Fibroblast of mammary gland (primary cell): ENCODE measurements around the gene SPACDR.

Source experiments
- DNase-seq: peaks from one replicate; pipeline ENCODE4 v3.0.0-alpha.2; 2010; ENCODE audit warnings: low read depth
- H3K4me3 ChIP-seq: 2 replicates; pipeline ENCODE4 v1.5.1; 2011; ENCODE audit warnings: low read depth, mild to moderate bottlenecking, low read length, moderate library complexity; ENCODE audit not compliant: control insufficient read depth
- TF ChIP-seq, protein P1 (sequence below): conservative IDR thresholded peaks from 2 replicates; pipeline ENCODE4 v1.5.1; 2011; ENCODE audit warnings: low read depth, low read length, inconsistent platforms; ENCODE audit not compliant: control insufficient read depth, insufficient read depth

SPACDR gene

DNA sequence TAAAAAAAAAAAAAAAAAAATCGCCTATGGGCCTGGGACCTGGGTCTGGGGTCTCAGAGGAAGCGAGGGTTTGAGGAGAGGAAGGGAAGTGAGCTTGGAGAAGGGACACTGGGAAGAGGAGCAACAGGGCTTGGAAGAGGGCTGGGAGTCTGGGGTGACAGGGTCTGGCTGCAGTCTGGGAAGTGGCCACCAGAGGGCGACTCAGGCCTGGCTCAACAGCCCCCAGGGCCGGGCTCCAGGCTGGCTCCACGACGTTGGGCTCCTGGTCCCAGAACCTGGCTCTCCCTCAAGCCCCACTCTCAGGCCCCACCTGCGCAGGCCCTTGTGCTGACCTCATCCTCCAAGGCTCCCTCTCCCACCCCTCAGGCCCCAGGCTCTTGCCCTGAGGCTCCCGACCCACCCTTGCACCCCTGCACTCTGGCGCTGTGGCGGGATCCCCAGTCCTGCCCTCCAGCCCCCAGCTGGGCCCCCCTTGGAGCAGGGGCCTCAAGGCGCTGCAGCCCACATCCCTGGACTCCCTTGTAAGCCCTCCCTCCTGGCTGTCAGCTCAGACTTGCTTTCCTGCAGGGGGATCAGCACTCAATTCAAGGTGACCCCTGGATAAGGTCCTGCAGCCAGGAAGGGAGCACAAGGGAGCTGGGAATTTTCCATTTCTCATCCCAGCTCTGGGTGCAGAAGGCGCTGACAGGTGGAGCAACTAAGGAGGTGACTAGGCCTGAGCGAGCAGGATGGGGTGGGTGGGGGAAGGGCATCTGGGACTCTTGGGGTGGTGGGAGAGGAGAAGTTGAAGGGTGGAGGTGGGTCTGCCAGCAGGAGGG, 5.4 kb upstream of the SPACDR start:
- H3K4me3 ChIP-seq = no peak overlapping the region
- TF ChIP-seq, protein P1, sequence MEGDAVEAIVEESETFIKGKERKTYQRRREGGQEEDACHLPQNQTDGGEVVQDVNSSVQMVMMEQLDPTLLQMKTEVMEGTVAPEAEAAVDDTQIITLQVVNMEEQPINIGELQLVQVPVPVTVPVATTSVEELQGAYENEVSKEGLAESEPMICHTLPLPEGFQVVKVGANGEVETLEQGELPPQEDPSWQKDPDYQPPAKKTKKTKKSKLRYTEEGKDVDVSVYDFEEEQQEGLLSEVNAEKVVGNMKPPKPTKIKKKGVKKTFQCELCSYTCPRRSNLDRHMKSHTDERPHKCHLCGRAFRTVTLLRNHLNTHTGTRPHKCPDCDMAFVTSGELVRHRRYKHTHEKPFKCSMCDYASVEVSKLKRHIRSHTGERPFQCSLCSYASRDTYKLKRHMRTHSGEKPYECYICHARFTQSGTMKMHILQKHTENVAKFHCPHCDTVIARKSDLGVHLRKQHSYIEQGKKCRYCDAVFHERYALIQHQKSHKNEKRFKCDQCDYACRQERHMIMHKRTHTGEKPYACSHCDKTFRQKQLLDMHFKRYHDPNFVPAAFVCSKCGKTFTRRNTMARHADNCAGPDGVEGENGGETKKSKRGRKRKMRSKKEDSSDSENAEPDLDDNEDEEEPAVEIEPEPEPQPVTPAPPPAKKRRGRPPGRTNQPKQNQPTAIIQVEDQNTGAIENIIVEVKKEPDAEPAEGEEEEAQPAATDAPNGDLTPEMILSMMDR = peak; percentile 87
- DNase-seq = peak; percentile 68

DNA sequence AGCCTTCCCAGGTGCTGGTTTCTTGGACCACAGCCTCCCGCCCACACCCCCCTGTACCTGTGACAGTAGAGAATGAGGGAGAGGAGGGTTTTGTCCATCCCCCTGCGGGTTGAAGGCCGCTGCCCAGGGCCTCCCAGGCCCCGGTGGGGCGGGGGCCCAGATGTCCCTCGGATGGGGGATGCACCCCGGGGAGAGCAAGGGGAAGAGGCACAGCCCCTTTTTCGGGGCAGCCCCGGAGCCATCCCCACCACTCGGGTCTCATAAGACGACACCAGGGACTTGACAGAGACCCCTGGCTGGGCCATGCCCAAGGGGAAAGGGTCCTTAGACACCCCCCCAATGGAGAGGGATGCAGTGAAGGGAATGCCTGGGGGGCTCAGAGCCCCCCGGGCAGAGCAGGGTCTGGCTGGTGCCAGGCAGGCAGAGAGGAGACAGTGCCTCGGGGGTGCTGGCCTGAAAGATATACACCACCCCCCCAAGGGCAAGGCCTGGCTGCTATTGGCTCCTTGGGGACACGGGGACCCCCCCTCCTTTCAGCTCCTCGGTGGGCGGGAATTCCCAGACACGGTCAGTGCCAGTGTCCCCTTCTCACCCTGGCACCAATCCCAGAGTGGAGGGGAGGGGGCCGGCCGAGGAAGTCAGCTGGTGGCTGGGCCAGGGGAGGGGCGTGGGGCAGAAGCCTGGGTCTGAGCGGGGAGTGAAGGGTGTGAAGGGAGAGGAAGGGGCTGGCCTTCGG, 3.7 kb upstream of the SPACDR start:
- TF ChIP-seq, protein P1 = no peak
- no peak for DNase-seq
- no peak overlapping the region for H3K4me3 ChIP-seq

DNA sequence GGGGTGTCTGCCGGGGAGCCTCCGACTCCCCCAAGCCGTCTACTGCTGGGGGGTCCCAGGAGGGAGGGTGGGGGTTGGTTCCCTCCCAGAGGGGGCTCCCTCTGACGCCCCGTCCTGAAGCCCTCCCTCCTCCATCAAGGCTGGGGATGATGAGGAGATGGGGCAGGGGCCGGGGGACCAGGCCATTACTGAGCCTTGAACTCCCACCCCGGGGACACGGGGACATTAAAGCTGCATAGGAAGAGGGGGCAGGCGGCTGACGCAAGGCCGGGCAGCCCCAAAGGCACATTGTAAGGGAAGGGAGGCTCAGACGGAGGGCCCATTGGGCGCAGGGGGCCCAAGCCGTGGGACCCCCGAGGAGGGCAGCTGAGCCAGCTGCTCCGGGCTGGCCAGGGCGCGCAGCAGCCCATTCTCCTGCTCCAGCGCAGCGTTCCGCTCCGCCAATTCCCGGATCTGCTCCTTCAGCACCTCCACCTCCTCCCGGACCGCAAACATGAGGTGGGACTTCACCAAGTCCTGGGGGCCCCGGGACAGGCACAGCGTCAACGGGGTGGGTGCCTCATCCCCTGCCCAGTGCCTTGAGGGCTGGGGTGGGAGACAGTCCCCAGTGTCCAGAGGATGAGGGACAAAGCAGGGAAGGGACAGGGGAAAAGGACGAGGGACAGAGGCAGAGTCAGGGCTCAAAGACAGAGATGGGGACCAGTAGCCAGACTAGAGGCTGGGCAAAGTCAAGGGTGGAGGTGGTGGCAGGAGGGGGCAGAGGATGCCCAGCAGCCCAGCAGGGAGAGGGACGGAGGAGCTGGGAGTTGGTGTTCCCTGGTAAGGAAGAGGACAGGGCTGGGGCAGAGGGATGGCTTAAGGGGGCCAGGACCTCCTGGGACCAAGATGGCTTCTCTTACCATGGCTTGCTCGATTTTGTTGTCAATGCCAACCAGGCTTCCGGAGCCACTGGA, 2.9 kb upstream of the SPACDR start:
- TF ChIP-seq, protein P1 = no peak
- no peak for DNase-seq
- H3K4me3 ChIP-seq = no peak overlapping the region

DNA sequence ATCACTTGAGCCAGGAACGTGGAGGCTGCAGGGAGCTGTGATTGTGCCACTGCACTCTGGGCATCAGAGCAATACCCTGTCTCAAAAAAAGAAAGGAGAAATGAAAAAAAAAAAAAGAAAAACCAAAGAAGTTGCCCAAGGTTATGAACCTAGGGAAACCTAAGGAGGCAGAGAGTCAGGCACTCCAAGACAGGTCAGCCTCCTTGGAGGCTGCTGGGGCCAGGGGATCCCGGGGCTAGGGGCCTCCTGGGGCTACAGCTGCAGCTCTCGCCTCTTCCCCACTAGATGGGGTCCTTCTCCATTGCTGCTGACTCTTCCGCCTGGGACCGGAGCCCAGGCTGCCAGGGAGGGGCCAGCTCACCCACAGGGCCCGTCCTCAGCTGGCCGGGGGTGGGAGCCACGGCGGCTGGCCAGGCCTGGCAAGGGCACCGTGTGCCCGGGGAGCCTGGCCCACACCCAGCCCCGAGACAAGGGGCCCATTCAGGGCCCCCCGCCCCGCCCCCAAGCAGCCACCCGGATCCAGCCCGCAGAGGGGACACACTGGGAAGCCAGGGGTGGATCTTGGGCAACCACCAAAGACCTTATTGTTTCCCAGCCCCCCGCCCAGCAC, 1.7 kb upstream of the SPACDR start:
- peak; percentile 70 for DNase-seq
- TF ChIP-seq, protein P1 = peak; percentile 64

DNA sequence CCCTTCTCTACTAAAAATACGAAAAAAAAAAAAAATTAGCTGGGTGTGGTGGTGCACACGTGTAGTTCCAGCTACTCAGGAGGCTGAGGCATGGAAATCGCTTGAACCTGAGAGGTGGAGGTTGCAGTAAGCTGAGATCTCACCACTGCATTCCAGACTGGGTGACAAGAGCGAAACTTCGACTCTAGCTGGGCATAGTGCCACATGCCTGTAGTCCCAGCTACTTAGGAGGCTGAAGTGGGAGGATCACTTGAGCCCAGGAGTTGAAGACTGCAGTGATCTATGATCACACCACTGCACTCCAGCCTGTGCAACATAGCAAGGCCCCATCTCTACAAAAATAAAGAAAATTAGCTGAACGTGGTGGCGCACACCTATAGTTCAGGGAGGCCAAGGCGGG, 1.2 kb upstream of the SPACDR start:
- TF ChIP-seq, protein P1 = no peak
- no peak overlapping the region for H3K4me3 ChIP-seq
- no peak for DNase-seq

More for the DNA sequence above, 1.7 kb upstream of the SPACDR start:
- no peak overlapping the region for H3K4me3 ChIP-seq

DNA sequence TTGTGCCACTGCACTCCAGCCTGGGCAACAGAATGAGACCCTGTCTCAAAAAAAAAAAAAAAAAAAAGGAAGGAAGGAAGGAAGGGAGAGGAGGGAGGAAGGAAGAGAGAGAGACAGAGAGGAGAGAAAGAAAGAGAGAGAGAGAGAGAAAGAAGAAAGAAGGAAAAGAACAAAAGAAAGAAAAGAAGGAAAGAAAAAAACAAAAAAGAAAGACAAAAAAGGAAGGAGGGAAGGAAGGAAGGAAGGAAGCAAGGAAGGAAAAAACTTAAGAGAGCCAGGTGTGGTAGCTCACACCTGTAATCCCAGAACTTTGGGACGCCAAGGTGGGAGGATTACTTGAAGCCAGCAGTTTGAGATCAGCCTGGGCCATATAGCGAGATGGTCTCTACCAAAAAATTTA, 731 bp upstream of the SPACDR start:
- TF ChIP-seq, protein P1 = no peak
- no peak overlapping the region for H3K4me3 ChIP-seq
- no peak for DNase-seq
